GM19035 (cell line): ENCODE measurements around the gene COL27A1.
"Not testable (repeated sequence)": the region's sequence is repeated elsewhere in the genome, so short reads cannot be mapped to it uniquely, and the experiment has no call there.

Experiments used
- ATAC-seq: cut with Tn5 transposase; IDR thresholded peaks from one replicate; pipeline ENCODE4 v1.9.1; 2021; ENCODE audit not compliant: unreplicated experiment

The COL27A1 gene

GRCh38 chr9:114180696-114181606 lies 25.6 kb downstream of the COL27A1 start:
- no peak for ATAC-seq

- no peak for ATAC-seq
Observed at GRCh38 chr9:114181607-114182409, 26.5 kb downstream of the COL27A1 start.

- no peak for ATAC-seq
Observed at GRCh38 chr9:114183006-114183405, 27.7 kb downstream of the COL27A1 start.

- ATAC-seq: no peak
Observed at GRCh38 chr9:114184071-114184470, 28.7 kb downstream of the COL27A1 start.

GRCh38 chr9:114184866-114185265 lies 29.5 kb downstream of the COL27A1 start:
- ATAC-seq: no peak

- ATAC-seq: no peak
Observed at GRCh38 chr9:114185570-114186490, 30.5 kb downstream of the COL27A1 start.

- no peak for ATAC-seq
Observed at GRCh38 chr9:114186605-114187289, 31.4 kb downstream of the COL27A1 start.

GRCh38 chr9:114187827-114188226 lies 32.5 kb downstream of the COL27A1 start:
- ATAC-seq: no peak

- no peak for ATAC-seq
Observed at GRCh38 chr9:114189823-114190562, 34.7 kb downstream of the COL27A1 start.

- ATAC-seq: no peak
Observed at GRCh38 chr9:114190563-114190905, 35.2 kb downstream of the COL27A1 start.

- ATAC-seq: not testable (repeated sequence)
Observed at GRCh38 chr9:114191402-114191801, 36.1 kb downstream of the COL27A1 start.

- ATAC-seq: no peak
Observed at GRCh38 chr9:114192539-114192938, 37.2 kb downstream of the COL27A1 start.

GRCh38 chr9:114193090-114193489 lies 37.8 kb downstream of the COL27A1 start:
- no peak for ATAC-seq

- no peak for ATAC-seq
Observed at GRCh38 chr9:114196117-114196516, 40.8 kb downstream of the COL27A1 start.

GRCh38 chr9:114196979-114197622 lies 41.8 kb downstream of the COL27A1 start:
- no peak for ATAC-seq

GRCh38 chr9:114198249-114199040 lies 43.1 kb downstream of the COL27A1 start:
- ATAC-seq: no peak

- ATAC-seq: no peak
Observed at GRCh38 chr9:114200721-114201300, 45.5 kb downstream of the COL27A1 start.

- ATAC-seq: no peak
Observed at GRCh38 chr9:114202396-114202795, 47.1 kb downstream of the COL27A1 start.
